GM10266 (cell line): ENCODE results near the gene SHISA9.

Experiments used
- DNase-seq: peaks from one replicate; pipeline ENCODE4 v3.0.0; 2012; ENCODE audit errors: extremely low spot score
- TF ChIP-seq, protein P1 (sequence below): IDR thresholded peaks from 2 replicates; pipeline ENCODE4 v1.5.1; 2012; ENCODE audit warnings: mild to moderate bottlenecking, low read depth; ENCODE audit not compliant: control insufficient read depth, insufficient read depth; ENCODE audit errors: missing control alignments

SHISA9 gene

DNA sequence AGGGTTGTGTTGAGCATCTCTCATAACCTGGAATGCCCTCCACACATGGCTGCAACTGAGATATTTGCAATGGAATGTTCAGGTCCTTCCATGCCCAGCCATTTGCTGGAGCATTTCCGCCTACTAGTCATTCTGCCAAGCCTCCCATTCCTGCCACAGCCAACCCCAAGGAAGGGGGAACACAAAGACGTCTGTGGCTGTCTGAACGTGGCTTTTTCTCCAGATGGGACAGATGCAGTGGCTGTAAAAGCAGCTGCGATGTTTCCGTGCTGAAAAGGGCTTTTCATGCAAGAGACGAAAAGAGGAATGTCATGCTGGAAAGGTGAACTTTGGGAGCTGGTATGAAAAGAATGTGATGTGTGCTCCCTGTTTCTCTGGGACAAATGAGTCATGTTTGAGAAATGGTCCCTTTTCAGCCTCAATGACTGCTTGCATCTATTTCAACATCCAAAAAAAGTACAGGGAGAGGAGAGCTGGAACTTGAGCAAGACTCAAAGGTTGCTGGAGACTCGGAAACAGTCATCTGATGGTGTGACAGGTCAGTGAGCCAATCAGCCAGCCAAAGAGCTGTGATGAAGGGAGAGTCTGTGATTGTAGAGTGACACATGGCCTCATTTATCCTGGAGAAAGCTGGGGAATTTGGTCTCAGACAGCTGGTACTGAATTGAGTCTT lies 208.9 kb downstream of the SHISA9 start:
- no peak for DNase-seq

DNA sequence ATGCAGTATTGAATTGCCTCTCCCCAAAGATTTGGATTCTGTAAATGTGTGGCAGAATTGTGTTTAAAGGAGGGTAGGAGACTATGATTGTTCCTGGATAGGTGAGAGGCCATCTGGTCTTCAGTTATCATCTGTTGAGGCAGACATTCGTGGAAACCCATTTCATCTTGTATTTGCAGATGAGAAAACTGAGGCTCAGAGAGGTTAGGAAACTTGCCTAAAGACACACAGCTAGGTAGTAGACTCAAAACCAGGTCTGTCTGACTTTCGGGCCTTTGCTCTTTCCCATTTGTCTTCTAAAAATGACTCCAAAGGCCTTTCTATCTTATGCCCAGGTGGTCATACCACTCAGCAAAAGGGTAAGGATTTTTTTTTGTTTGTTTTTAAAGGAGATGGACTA lies 210.3 kb downstream of the SHISA9 start:
- TF ChIP-seq, protein P1, sequence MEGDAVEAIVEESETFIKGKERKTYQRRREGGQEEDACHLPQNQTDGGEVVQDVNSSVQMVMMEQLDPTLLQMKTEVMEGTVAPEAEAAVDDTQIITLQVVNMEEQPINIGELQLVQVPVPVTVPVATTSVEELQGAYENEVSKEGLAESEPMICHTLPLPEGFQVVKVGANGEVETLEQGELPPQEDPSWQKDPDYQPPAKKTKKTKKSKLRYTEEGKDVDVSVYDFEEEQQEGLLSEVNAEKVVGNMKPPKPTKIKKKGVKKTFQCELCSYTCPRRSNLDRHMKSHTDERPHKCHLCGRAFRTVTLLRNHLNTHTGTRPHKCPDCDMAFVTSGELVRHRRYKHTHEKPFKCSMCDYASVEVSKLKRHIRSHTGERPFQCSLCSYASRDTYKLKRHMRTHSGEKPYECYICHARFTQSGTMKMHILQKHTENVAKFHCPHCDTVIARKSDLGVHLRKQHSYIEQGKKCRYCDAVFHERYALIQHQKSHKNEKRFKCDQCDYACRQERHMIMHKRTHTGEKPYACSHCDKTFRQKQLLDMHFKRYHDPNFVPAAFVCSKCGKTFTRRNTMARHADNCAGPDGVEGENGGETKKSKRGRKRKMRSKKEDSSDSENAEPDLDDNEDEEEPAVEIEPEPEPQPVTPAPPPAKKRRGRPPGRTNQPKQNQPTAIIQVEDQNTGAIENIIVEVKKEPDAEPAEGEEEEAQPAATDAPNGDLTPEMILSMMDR, result no peak

More for the DNA sequence above, 208.9 kb downstream of the SHISA9 start:
- TF ChIP-seq, protein P1, result no peak

GRCh38 chr16:13113741-13114140 lies 212.3 kb downstream of the SHISA9 start:
- TF ChIP-seq, protein P1, result no peak
- no peak for DNase-seq

More for the DNA sequence above, 210.3 kb downstream of the SHISA9 start:
- no peak for DNase-seq

DNA sequence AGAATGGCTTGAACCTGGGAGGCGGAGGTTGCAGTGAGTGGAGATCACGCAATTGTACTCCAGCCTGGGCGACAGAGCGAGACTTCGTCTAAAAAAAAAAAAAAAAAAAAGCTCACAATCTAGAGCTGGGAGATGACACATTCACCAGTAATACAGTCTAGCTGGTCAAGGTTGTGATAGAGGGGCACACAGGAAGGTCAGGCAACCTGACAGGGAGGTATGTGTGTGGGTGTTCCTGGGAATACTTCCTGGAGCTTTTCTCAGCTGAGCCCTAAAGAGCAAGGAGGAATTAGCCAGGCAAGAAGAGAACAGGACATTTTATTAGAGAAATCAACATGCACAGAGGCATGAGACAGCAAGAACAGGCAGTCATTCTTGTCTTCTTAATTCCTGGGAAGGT lies 216.7 kb downstream of the SHISA9 start:
- TF ChIP-seq, protein P1, result no peak
- DNase-seq, result no peak

DNA sequence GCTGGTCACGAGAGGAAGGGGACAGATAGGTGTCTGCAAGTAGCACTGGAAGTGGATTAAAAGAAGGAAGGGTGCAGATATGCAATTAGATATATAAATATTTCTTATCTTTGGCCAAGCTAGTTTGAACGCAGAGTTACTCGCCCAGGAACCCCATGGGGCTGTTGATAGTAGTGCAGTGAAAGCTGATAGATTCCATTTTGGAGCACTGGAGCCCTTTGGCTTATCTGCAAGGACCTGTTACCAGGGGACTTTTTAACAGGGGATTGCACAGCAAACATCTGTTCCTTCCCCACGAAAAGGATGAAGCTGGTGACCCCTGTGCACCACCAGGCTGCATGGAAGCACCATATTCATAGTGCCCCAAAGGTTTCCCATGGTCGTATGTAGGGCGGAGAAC lies 218.7 kb downstream of the SHISA9 start:
- TF ChIP-seq, protein P1, result no peak

DNA sequence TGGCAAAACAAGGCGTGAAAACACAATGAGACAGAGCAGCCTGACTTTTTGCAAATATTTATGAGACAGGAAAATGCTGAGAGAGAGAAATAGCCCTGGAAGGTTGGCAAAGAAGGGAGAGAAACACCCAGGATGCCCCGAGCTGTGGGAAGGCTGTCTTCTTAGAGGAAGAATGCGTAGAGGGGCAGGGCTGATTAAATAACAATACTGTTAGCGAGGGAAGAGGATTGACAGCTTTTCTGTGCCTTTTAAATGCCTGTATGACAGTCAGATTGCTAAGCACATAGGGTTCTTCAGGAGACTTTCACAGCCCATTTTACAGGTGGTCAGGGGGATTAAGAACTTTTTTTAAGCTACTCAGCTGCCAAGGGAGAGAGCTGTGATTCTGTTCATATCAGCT lies 219.2 kb downstream of the SHISA9 start:
- TF ChIP-seq, protein P1, result no peak
- DNase-seq, result no peak

More for the DNA sequence above, 218.7 kb downstream of the SHISA9 start:
- DNase-seq, result no peak

DNA sequence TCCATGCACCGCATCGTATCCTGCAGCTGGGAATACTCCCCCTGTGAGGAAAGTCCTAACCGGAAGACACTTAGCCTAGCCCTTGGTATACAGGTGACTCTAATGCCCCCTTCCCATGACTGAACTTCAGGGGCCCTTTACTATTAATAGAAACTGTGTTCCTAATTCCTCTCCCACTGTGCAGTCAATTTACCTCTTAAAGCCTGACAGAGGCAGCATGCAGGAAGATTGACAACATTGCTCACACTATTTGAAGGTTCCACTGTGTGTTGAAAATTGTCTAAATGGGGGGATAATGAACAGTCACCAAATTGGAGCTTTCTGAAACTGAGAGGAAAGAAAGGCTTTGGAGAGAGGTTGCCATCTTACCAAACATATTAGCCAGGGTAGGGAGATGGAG lies 222.6 kb downstream of the SHISA9 start:
- DNase-seq, result no peak
- TF ChIP-seq, protein P1, result no peak
